A549 (cell line): ENCODE data around the gene GRIK2. TPM values are rescaled to one million over a fixed set of nuclear protein-coding genes. Genes with fewer than 3 reads are reported as not detected.

ENCODE experiments used
- ATAC-seq, 2 experiments: fragments of 200-7000 bp in 1 of 2; fragments of >200 bp in 1 of 2; cut with Nextera tagmentation in 1 of 2; cut with Tn5 transposase in 1 of 2; 3 replicates each; pipeline versions ENCODE4 v1.8.0 to v1.9.1; 2018 to 2020; ENCODE audit warnings: mild to moderate bottlenecking in 1 of 2, moderate library complexity in 1 of 2
- CTCF ChIA-PET: fragments of 300-600 bp; sonication (Branson Sonifier 250); formaldehyde crosslinking; extraction: SDS; loops from one replicate; lab custom pipeline; 2021; ENCODE audit warnings: antibody characterized with exemption, inconsistent platforms; lab: Yijun Ruan, JAX
- POLR2A ChIA-PET: fragments of 350-600 bp; formaldehyde crosslinking; extraction: SDS; loops from one replicate; lab custom pipeline; 2021; ENCODE audit warnings: antibody characterized with exemption, inconsistent platforms; lab: Yijun Ruan, JAX
- DNase-seq, 2 experiments: peaks; one replicate each; pipeline versions ENCODE4 v3.0.0 to v3.0.0-alpha.2; 2011 to 2016; ENCODE audit warnings: low read depth in 1 of 2, low spot score in 1 of 2
- FAIRE-seq: peaks from 2 replicates; lab custom pipeline; 2011; peaks lifted over from hg19 to GRCh38; lab: Jason Lieb, UNC
- H3K27ac ChIP-seq, 2 experiments: fragments of >200 bp; sonication (Bioruptor Twin); formaldehyde crosslinking; 3 replicates each; pipeline ENCODE4 v1.5.1; 2016 to 2017
- H3K4me1 ChIP-seq: fragments of >200 bp; sonication (Bioruptor Twin); formaldehyde crosslinking; 3 replicates; pipeline ENCODE4 v1.6.1; 2016
- H3K4me2 ChIP-seq: fragments of >200 bp; sonication (Bioruptor Twin); formaldehyde crosslinking; 3 replicates; pipeline ENCODE4 v1.6.1; 2016
- H3K4me3 ChIP-seq: fragments of >200 bp; sonication (Bioruptor Twin); formaldehyde crosslinking; 3 replicates; pipeline ENCODE4 v1.5.1; 2016
- H3K9me3 ChIP-seq: fragments of >200 bp; sonication (Bioruptor Twin); formaldehyde crosslinking; 3 replicates; pipeline ENCODE4 v1.6.1; 2016
- BHLHE40 ChIP-seq: IDR thresholded peaks from 2 replicates; pipeline ENCODE4 v1.6.1; 2012; ENCODE audit warnings: low read depth, low read length, inconsistent platforms
- EHMT2 ChIP-seq: fragments of 200-600 bp; sonication (generic); IDR thresholded peaks from 2 replicates; pipeline ENCODE4 v1.6.1; 2016; ENCODE audit warnings: antibody characterized with exemption, low read depth, mild to moderate bottlenecking, moderate library complexity
- EP300 ChIP-seq, 2 experiments: fragments of >200 bp; sonication (Bioruptor Twin); formaldehyde crosslinking; IDR thresholded peaks; 2 replicates in 1 of 2; 3 replicates in 1 of 2; pipeline ENCODE4 v1.6.1; 2016 to 2017
- FOSL2 ChIP-seq, 2 experiments: fragments of 450-650 bp in 1 of 2; fragments of >200 bp in 1 of 2; sonication (Bioruptor Twin) in 1 of 2; formaldehyde crosslinking; IDR thresholded peaks; 2 replicates each; pipeline versions ENCODE4 v1.5.0 to v1.6.1; 2016 to 2020; ENCODE audit warnings: mild to moderate bottlenecking in 1 of 2, moderate library complexity in 1 of 2
- FOXS1 ChIP-seq: fragments of 250-450 bp; sonication (Bioruptor Pico); IDR thresholded peaks from 2 replicates; pipeline ENCODE4 v1.5.0; 2020; ENCODE audit warnings: mild to moderate bottlenecking, moderate library complexity
- GATA3 ChIP-seq: IDR thresholded peaks from 2 replicates; pipeline ENCODE4 v1.6.1; 2012; ENCODE audit warnings: borderline replicate concordance
- HOXB13 ChIP-seq: fragments of 250-450 bp; sonication (Bioruptor Pico); IDR thresholded peaks from 2 replicates; pipeline ENCODE4 v1.5.0; 2020; ENCODE audit warnings: low read depth, mild to moderate bottlenecking, moderate library complexity
- JUN ChIP-seq, 2 experiments: fragments of >200 bp; sonication (Bioruptor Twin); formaldehyde crosslinking; IDR thresholded peaks; 2 replicates in 1 of 2; 3 replicates in 1 of 2; pipeline ENCODE4 v1.6.1; 2016 to 2017
- KDM1A ChIP-seq: fragments of 200-600 bp; sonication (generic); IDR thresholded peaks from 2 replicates; pipeline ENCODE4 v1.6.1; 2016; ENCODE audit warnings: low read depth, mild to moderate bottlenecking
- KDM5A ChIP-seq: fragments of 200-600 bp; sonication (generic); IDR thresholded peaks from 2 replicates; pipeline ENCODE4 v1.6.1; 2016; ENCODE audit warnings: antibody characterized with exemption, mild to moderate bottlenecking
- MAZ ChIP-seq: fragments of 150-350 bp; IDR thresholded peaks from 2 replicates; pipeline ENCODE4 v1.6.1; 2014; ENCODE audit warnings: antibody characterized with exemption, low read depth, low read length, borderline replicate concordance
- NPAS2 ChIP-seq: fragments of 250-450 bp; sonication (Bioruptor Pico); IDR thresholded peaks from 2 replicates; pipeline ENCODE4 v1.8.0; 2022; ENCODE audit warnings: mild to moderate bottlenecking, moderate library complexity, borderline replicate concordance
- POLR2A ChIP-seq: IDR thresholded peaks from 2 replicates; pipeline ENCODE4 v1.6.1; 2012; ENCODE audit warnings: mild to moderate bottlenecking, low read length
- RAD21 ChIP-seq, 2 experiments: fragments of >200 bp in 1 of 2; sonication (Bioruptor Twin) in 1 of 2; formaldehyde crosslinking in 1 of 2; IDR thresholded peaks in 1 of 2; conservative IDR thresholded peaks in 1 of 2; 2 replicates in 1 of 2; 3 replicates in 1 of 2; pipeline ENCODE4 v1.6.1; 2012 to 2018; ENCODE audit warnings: inconsistent platforms in 1 of 2
- RARB ChIP-seq: fragments of 250-450 bp; sonication (Bioruptor Pico); IDR thresholded peaks from 2 replicates; pipeline ENCODE4 v1.8.0; 2021; ENCODE audit warnings: mild to moderate bottlenecking, moderate library complexity
- REST ChIP-seq: fragments of 200-600 bp; sonication (generic); IDR thresholded peaks from 2 replicates; pipeline ENCODE4 v1.6.1; 2016; ENCODE audit warnings: antibody characterized with exemption, mild to moderate bottlenecking, moderate library complexity
- SREBF2 ChIP-seq: fragments of 450-650 bp; IDR thresholded peaks from 2 replicates; pipeline ENCODE4 v1.6.1; 2014; ENCODE audit warnings: mild to moderate bottlenecking, moderate library complexity
- TFCP2L1 ChIP-seq: fragments of 250-450 bp; sonication (Bioruptor Pico); IDR thresholded peaks from 2 replicates; pipeline ENCODE4 v1.5.0; 2021; ENCODE audit warnings: mild to moderate bottlenecking
- TP53 ChIP-seq: fragments of 250-450 bp; sonication (Bioruptor Pico); IDR thresholded peaks from 2 replicates; pipeline ENCODE4 v1.5.0; 2021; ENCODE audit warnings: mild to moderate bottlenecking, moderate library complexity
- ZC3H11A ChIP-seq: fragments of 450-650 bp; IDR thresholded peaks from 2 replicates; pipeline ENCODE4 v1.6.1; 2014; ENCODE audit warnings: antibody characterized with exemption, mild to moderate bottlenecking
- ZFP36 ChIP-seq: fragments of 450-650 bp; IDR thresholded peaks from 2 replicates; pipeline ENCODE4 v1.6.1; 2014; ENCODE audit warnings: borderline replicate concordance; ENCODE audit not compliant: partially characterized antibody
- polyA plus RNA-seq, 4 experiments: library from polyadenylated mRNA; depleted of rRNA in 3 of 4; stranded (reverse); fragments of >200 nt; fragmentation: RNase III in 1 of 4; extraction: RNeasy Plus Mini Kit Qiagen cat#74134 plus additional on column Dnase treatment in 1 of 4; gene quantifications; 2 replicates in 3 of 4; 3 replicates in 1 of 4; pipeline ENCODE4 v1.2.3, GENCODE V29; 2011 to 2017
- TF ChIP-seq, protein P1 (sequence below): IDR thresholded peaks from 2 replicates; pipeline ENCODE4 v1.6.1; 2012
- TF ChIP-seq, protein P2 (sequence below): fragments of 150-350 bp; IDR thresholded peaks from 2 replicates; pipeline ENCODE4 v1.6.1; 2014; ENCODE audit warnings: low read depth, mild to moderate bottlenecking, low read length

The GRIK2 gene
- polyA plus RNA-seq, 2 of the 4 experiments (the other 2 are of a cell fraction), result 0.56 to 0.65 TPM

GRCh38 chr6:102022281-102022680 lies 628.8 kb downstream of the GRIK2 start (continued):
- TF ChIP-seq KDM5A (no peak), EHMT2 (no peak), HOXB13 (no peak), SREBF2 (no peak), TFCP2L1 (CRISPR knock-in tag) (no peak)
- TF ChIP-seq, all 56 proteins: peak for 0

DNA sequence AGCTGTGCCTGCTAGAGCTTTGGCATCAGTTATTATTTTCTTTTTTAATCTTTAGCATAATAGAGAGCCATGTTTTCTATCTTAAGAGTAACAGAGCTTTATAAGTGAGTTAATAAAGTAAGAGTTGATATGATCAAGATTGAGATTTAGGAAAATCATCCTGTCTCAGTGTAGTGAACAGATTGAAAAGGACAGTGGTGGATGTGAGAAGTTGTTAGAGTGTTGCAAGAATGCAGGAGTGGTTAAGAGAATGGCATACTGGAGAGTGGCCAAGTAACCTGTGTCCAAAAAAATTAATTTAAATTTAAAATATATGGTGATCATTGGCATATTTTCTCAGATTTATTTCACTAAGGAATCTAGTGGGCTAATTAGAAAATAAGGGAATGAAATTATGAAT lies 629.3 kb downstream of the GRIK2 start:
- TF ChIP-seq TP53 (CRISPR knock-in tag) (no peak), POLR2A (no peak), JUN (IDR thresholded peaks at IDR 0.05) (no peak), MAZ (no peak), REST (no peak), GATA3 (no peak), NPAS2 (CRISPR knock-in tag) (no peak), ZC3H11A (no peak), FOSL2 (IDR thresholded peaks at IDR 0.05) (no peak), FOSL2 (CRISPR knock-in tag; IDR thresholded peaks at IDR 0.05) (no peak), ZFP36 (no peak), EP300 (IDR thresholded peaks at IDR 0.05) (no peak), SREBF2 (no peak), RAD21 (conservative IDR thresholded peaks at IDR 0.05 in 1 of 2, IDR thresholded peaks at IDR 0.05 in 1 of 2) (no peak), KDM1A (no peak), FOXS1 (CRISPR knock-in tag) (no peak), BHLHE40 (no peak), RARB (no peak)
- TF ChIP-seq, protein P1, sequence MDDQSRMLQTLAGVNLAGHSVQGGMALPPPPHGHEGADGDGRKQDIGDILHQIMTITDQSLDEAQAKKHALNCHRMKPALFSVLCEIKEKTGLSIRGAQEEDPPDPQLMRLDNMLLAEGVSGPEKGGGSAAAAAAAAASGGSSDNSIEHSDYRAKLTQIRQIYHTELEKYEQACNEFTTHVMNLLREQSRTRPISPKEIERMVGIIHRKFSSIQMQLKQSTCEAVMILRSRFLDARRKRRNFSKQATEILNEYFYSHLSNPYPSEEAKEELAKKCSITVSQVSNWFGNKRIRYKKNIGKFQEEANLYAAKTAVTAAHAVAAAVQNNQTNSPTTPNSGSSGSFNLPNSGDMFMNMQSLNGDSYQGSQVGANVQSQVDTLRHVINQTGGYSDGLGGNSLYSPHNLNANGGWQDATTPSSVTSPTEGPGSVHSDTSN, result no peak
- TF ChIP-seq, protein P2, sequence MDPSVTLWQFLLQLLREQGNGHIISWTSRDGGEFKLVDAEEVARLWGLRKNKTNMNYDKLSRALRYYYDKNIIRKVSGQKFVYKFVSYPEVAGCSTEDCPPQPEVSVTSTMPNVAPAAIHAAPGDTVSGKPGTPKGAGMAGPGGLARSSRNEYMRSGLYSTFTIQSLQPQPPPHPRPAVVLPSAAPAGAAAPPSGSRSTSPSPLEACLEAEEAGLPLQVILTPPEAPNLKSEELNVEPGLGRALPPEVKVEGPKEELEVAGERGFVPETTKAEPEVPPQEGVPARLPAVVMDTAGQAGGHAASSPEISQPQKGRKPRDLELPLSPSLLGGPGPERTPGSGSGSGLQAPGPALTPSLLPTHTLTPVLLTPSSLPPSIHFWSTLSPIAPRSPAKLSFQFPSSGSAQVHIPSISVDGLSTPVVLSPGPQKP, result no peak
- ChIA-PET POLR2A (no interaction called here), CTCF (no interaction called here)
- Histone ChIP-seq H3K27ac (no peak overlapping the region), H3K9me3 (no peaks in the 10 kb centered on the region), H3K4me1 (no peaks in the 10 kb centered on the region), H3K4me3 (no peak overlapping the region), H3K4me2 (no peak overlapping the region)
- DNase-seq, result no peak
- no peak for FAIRE-seq
- no peak for ATAC-seq
